NCI-H2081 (cell line): ENCODE results near the gene IQCB1.
"Not testable (repeated sequence)": the region's sequence is repeated elsewhere in the genome, so short reads cannot be mapped to it uniquely, and the experiment has no call there.

Experiments
- DNase-seq, 2 experiments: peaks; one replicate each; lab custom pipeline; 2025; lab: John Stamatoyannopoulos, UW

IQCB1 gene

GRCh38 chr3:121748680-121749275, 86.1 kb downstream of the IQCB1 start:
- peak in 1 of 2 experiments; percentile 72 for DNase-seq

- no peak for DNase-seq
Observed at GRCh38 chr3:121747976-121748375, 86.9 kb downstream of the IQCB1 start.

GRCh38 chr3:121743106-121743505, 91.8 kb downstream of the IQCB1 start:
- not testable (repeated sequence) for DNase-seq

GRCh38 chr3:121740896-121741295, 94.0 kb downstream of the IQCB1 start:
- no peak for DNase-seq

- DNase-seq, result no peak
Observed at GRCh38 chr3:121739902-121740301, 95.0 kb downstream of the IQCB1 start.

- DNase-seq, result no peak
Observed at GRCh38 chr3:121737644-121738043, 97.2 kb downstream of the IQCB1 start.

- no peak for DNase-seq
Observed at GRCh38 chr3:121736112-121736511, 98.7 kb downstream of the IQCB1 start.

GRCh38 chr3:121735047-121735696, 99.7 kb downstream of the IQCB1 start:
- no peak for DNase-seq

GRCh38 chr3:121730940-121731687, 103.7 kb downstream of the IQCB1 start:
- no peak for DNase-seq

- DNase-seq, result no peak
Observed at GRCh38 chr3:121724130-121724529, 110.7 kb downstream of the IQCB1 start.

- no peak for DNase-seq
Observed at GRCh38 chr3:121723485-121723884, 111.4 kb downstream of the IQCB1 start.

- no peak for DNase-seq
Observed at GRCh38 chr3:121722411-121722810, 112.4 kb downstream of the IQCB1 start.

GRCh38 chr3:121720163-121720562, 114.7 kb downstream of the IQCB1 start:
- DNase-seq, result no peak
